Measurements from ENCODE around the gene SGPL1.

Gene SGPL1

DNA sequence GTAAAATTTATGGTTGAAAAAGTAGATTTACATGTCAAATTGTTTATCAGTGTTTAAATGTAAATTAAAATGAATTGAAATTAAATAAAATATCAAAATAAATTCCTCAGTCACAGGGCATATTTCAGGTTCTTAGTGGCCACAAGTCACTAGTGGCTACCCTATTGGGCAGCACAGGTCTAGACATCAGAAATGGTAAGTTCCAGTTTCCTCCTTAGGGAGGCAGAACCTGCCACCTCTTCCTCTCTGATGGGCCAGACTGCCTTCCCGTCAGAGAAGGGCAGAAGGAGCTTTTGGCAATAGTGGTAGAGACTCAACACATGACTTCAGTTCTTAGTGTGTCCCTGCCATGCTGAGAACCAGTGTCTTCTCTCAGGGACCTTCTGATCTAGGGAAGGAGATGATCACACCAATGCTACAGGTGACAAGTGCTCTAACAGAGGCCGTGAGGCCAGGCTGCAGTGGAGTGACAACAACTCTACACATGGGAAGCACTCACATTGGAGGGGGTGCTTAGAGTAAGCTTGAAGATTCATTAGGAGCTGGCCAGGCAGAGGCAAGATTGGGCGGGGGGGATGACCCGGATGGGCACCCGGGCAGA lies 87.0 kb downstream of the SGPL1 start:
- no peaks in the 10 kb centered on the region for H3K9me3 ChIP-seq
- no peak overlapping the region for H3K27ac ChIP-seq
- no peaks in the 10 kb centered on the region for H3K27me3 ChIP-seq
- no peaks in the 10 kb centered on the region for H3K36me3 ChIP-seq
- peaks cover 5 to 9% of the 10 kb centered on the region in 2 experiments for H3K4me1 ChIP-seq (ENCODE audit: control insufficient read depth in 1 of 2, insufficient read depth in 1 of 2, low read depth in 1 of 2, low read length in 1 of 2)
- TF ChIP-seq, protein P1, sequence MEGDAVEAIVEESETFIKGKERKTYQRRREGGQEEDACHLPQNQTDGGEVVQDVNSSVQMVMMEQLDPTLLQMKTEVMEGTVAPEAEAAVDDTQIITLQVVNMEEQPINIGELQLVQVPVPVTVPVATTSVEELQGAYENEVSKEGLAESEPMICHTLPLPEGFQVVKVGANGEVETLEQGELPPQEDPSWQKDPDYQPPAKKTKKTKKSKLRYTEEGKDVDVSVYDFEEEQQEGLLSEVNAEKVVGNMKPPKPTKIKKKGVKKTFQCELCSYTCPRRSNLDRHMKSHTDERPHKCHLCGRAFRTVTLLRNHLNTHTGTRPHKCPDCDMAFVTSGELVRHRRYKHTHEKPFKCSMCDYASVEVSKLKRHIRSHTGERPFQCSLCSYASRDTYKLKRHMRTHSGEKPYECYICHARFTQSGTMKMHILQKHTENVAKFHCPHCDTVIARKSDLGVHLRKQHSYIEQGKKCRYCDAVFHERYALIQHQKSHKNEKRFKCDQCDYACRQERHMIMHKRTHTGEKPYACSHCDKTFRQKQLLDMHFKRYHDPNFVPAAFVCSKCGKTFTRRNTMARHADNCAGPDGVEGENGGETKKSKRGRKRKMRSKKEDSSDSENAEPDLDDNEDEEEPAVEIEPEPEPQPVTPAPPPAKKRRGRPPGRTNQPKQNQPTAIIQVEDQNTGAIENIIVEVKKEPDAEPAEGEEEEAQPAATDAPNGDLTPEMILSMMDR (IDR thresholded peaks at IDR 0.05), result no peak
- no peak overlapping the region for H3K4me3 ChIP-seq (ENCODE audit: low read depth in 1 of 2, low read length in 1 of 2)

DNA sequence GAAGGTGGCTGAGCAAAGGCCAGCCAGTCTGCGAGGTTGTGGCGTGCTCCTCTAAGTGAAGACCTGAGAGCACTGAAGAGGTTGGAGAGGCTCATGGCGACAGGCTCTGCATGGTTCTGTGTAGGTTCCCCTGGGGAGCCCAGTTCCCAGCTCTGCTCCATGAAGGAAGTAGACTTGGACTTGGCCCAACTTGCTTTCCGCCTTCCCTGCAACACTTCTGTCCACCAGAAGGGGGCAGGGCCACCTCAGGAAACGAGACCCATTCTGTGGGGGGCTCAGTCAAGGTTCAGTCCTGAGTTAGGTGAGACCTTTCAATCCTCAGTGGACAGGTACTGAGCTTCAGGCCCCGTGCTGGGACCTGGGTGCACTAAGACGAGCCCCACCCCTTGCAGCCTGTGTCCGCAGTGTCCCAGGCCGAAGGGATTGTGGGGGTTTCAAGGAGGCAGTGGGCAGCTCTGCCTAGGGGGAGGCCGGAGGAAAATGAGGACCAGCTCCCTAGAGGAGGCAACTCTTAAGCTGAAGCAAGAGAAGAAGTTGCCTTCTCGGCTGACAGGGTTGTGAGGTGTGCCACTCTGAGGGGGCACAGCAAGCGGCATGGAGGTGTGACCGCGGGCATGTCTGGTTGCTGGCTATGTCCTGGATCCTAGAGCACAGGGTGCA lies 87.6 kb downstream of the SGPL1 start:
- Histone ChIP-seq H3K4me3 (ENCODE audit: low read depth in 1 of 2, low read length in 1 of 2) (no peak overlapping the region), H3K27ac (no peak overlapping the region), H3K9me3 (no peaks in the 10 kb centered on the region), H3K27me3 (no peaks in the 10 kb centered on the region), H3K4me1 (ENCODE audit: control insufficient read depth in 1 of 2, insufficient read depth in 1 of 2, low read depth in 1 of 2, low read length in 1 of 2) (peaks cover 5 to 9% of the 10 kb centered on the region in 2 experiments), H3K36me3 (no peaks in the 10 kb centered on the region)
- TF ChIP-seq, protein P1 (IDR thresholded peaks at IDR 0.05), result peak; percentile 40

DNA sequence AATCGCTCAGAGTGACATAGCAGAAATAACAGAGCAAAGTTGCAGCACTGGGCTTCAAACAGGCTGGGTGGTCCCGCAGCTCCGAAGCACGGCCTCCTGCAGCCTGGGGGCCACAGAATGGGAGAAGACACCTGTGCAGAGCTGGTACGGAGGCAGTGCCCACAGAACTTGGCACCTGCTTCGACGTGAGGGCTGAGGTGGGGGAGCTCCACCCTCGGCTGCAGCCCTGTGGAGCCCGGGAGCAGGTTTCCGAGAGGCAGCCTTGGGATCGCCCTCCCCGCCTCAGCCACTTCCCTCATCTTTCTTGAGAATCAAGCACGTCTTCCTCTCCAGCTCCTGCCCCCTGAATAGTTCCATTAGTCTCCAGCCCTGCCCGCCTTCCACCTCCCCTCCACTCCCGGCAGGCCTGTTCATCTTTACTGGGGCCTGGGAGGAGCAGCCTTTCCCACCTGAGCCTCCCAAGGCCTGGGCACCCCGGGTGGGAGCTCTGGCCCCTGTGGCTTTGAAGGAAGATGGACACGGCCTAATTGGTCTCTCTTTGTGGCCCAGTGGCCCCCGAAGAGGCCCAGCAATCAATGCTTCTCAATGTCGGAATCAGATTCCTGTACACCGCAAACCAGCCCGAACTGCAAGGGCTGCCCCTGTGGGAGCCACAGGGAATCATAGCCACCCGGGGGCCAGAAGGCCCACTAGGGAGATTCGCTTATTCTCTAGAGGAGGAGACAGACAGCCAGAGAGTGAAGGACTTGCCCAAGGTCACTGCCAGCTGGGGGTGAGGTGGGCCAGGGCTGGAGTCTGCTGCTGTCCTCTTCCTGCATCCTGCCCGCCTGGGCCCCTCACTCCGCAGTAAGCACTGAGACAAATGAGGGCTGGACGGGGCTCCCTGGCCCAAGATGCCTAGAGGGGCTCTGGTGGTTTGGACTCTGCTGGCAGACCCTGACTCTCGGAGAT lies 89.6 kb downstream of the SGPL1 start:
- Histone ChIP-seq H3K4me3 (ENCODE audit: low read depth in 1 of 2, low read length in 1 of 2) (no peak overlapping the region), H3K9me3 (no peaks in the 10 kb centered on the region), H3K4me1 (ENCODE audit: control insufficient read depth in 1 of 2, insufficient read depth in 1 of 2, low read depth in 1 of 2, low read length in 1 of 2) (no peaks in the 10 kb centered on the region), H3K36me3 (no peaks in the 10 kb centered on the region), H3K27me3 (no peaks in the 10 kb centered on the region), H3K27ac (no peak overlapping the region)
- TF ChIP-seq, protein P1 (IDR thresholded peaks at IDR 0.05), result no peak

DNA sequence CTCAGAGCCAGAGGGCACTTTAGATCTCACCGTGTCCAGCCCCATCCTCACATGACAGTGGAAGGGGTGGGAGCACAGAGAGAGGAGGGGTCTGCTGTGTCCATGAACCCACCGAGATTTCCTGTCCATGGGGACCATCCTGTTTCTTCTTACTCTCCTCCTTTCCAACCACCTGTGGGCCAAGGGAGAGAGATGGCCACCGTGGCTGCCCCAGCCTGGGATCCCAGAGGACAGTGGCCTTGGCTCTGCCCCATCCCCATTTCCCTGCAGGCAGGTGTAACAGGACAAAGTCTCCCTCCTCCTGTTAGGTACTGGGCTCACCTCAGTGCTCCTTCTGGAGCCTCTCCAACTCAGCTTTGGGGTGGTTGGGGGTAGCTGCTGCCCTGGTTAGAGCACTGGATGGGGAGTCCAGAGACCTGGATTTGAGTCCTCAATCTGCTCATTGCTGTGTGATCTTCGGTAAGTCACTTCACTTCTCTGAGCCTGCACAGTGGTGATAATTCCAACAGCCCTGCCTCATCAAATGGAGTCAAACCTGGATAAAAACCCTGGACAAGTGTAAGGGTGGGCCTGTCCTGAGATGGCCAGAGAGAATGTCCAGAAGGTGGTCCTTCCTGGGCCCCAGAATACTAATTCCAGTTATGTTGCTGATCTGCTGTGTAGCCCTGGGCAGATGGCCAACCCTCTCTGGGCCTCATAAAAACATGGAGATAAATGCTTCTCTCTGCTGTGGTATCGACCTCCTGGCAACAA lies 90.5 kb downstream of the SGPL1 start:
- no peak overlapping the region for H3K27ac ChIP-seq
- no peaks in the 10 kb centered on the region for H3K36me3 ChIP-seq
- no peaks in the 10 kb centered on the region for H3K9me3 ChIP-seq
- no peaks in the 10 kb centered on the region for H3K27me3 ChIP-seq
- TF ChIP-seq, protein P1 (IDR thresholded peaks at IDR 0.05), result no peak
- H3K4me1 ChIP-seq (ENCODE audit: control insufficient read depth in 1 of 2, insufficient read depth in 1 of 2, low read depth in 1 of 2, low read length in 1 of 2), result no peaks in the 10 kb centered on the region
- no peak overlapping the region for H3K4me3 ChIP-seq (ENCODE audit: low read depth in 1 of 2, low read length in 1 of 2)

DNA sequence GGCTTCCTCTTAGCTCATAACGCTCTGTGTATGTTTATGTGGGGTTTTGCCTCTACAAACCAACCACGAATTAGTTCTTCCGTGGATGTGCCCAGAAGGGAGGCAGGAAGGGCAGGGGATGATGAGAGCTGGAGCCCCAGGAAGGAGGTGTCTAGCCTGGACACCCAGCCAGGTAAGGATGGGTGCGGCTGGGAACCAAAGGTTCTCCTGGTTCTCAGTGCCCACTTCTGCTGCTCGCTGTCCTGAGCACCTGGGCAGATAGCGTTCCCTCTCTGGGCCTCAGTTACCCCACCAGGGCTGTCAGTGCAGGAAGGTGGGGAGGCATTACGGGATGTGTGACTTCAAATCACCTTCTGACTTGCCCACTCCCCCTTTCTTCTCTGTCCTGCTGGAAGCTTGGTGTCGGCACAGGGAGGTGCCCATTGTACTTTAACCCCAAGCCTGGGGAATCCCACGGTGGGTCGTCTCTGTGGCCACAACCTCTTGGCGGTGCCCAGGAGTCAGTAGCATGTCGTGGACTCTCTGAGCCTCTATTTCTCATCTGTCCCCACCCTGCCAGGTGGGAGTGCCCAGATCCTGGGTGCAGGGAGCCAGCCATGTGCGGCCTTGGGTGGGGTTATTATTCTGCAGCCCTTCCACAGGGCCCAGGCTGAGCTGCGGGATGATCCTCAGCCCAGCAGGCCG lies 91.3 kb downstream of the SGPL1 start:
- Histone ChIP-seq H3K36me3 (no peaks in the 10 kb centered on the region), H3K27me3 (no peaks in the 10 kb centered on the region), H3K27ac (no peak overlapping the region), H3K4me3 (ENCODE audit: low read depth in 1 of 2, low read length in 1 of 2) (no peak overlapping the region), H3K4me1 (ENCODE audit: control insufficient read depth in 1 of 2, insufficient read depth in 1 of 2, low read depth in 1 of 2, low read length in 1 of 2) (no peaks in the 10 kb centered on the region), H3K9me3 (no peaks in the 10 kb centered on the region)
- TF ChIP-seq, protein P1 (IDR thresholded peaks at IDR 0.05), result no peak
